ENCODE results near the gene FN1. TPM values are rescaled to one million over a fixed set of nuclear protein-coding genes. Genes with fewer than 3 reads are reported as not detected.

The FN1 gene
- total RNA-seq, 6 donors from 2014 or later: 310 to 1,686 (median 1,133) TPM

GRCh38 chr2:215380699-215381098 lies 55.2 kb downstream of the FN1 start:
- no peak for DNase-seq
- WGBS, 2 donors: 91 to 92% methylated on average over 7 of the region's 7 CpGs
- H3K27me3 ChIP-seq: no peaks in the 10 kb centered on the region
- TF ChIP-seq EP300 (IDR thresholded peaks at IDR 0.05) (no peak), POLR2A (IDR thresholded peaks at IDR 0.05) (no peak), POLR2AphosphoS5 (IDR thresholded peaks at IDR 0.05) (no peak), CTCF (IDR thresholded peaks at IDR 0.05) (no peak)
- H3K9me3 ChIP-seq: no peaks in the 10 kb centered on the region
- no peak for ATAC-seq (ENCODE audit: low FRiP score in 2 of 2)
- no peak overlapping the region for H3K4me3 ChIP-seq
- no peaks in the 10 kb centered on the region for H3K4me1 ChIP-seq
- no peak overlapping the region for H3K27ac ChIP-seq
- peaks cover 8 to 70% (median 24%) of the 10 kb centered on the region in 4 donors for H3K36me3 ChIP-seq

GRCh38 chr2:215379948-215380347 lies 55.9 kb downstream of the FN1 start:
- no peak for TF ChIP-seq CTCF (IDR thresholded peaks at IDR 0.05)
- TF ChIP-seq POLR2AphosphoS5 (IDR thresholded peaks at IDR 0.05): no peak
- TF ChIP-seq EP300 (IDR thresholded peaks at IDR 0.05): no peak
- no peak for TF ChIP-seq POLR2A (IDR thresholded peaks at IDR 0.05)
- ATAC-seq (ENCODE audit: low FRiP score in 2 of 2) (no peak), DNase-seq (no peak)
- no peak overlapping the region for H3K4me3 ChIP-seq
- H3K27me3 ChIP-seq: no peaks in the 10 kb centered on the region
- no peaks in the 10 kb centered on the region for H3K9me3 ChIP-seq
- H3K27ac ChIP-seq: no peak overlapping the region
- no peaks in the 10 kb centered on the region for H3K4me1 ChIP-seq
- 94% methylated on average over 6 of the region's 6 CpGs for WGBS, 2 donors
- peaks cover 12 to 74% (median 28%) of the 10 kb centered on the region in 4 donors for H3K36me3 ChIP-seq

GRCh38 chr2:215379039-215379438 lies 56.8 kb downstream of the FN1 start:
- TF ChIP-seq CTCF (IDR thresholded peaks at IDR 0.05) (no peak), POLR2A (IDR thresholded peaks at IDR 0.05) (no peak), POLR2AphosphoS5 (IDR thresholded peaks at IDR 0.05) (no peak), EP300 (IDR thresholded peaks at IDR 0.05) (no peak)
- 92 to 93% methylated on average over 7 of the region's 7 CpGs for WGBS, 2 donors
- peaks cover 18 to 75% (median 35%) of the 10 kb centered on the region in 4 donors for H3K36me3 ChIP-seq

GRCh38 chr2:215378045-215378444 lies 57.8 kb downstream of the FN1 start:
- H3K4me1 ChIP-seq: no peaks in the 10 kb centered on the region
- no peaks in the 10 kb centered on the region for H3K27me3 ChIP-seq
- ATAC-seq (ENCODE audit: low FRiP score in 2 of 2): no peak
- no peaks in the 10 kb centered on the region for H3K9me3 ChIP-seq
- no peak overlapping the region for H3K4me3 ChIP-seq
- TF ChIP-seq EP300 (IDR thresholded peaks at IDR 0.05) (no peak), CTCF (IDR thresholded peaks at IDR 0.05) (no peak), POLR2A (IDR thresholded peaks at IDR 0.05) (no peak)
- no peak for DNase-seq
- 90 to 95% methylated on average over 3 of the region's 3 CpGs for WGBS, 2 donors
- H3K27ac ChIP-seq: no peak overlapping the region
- peaks cover 18 to 69% (median 33%) of the 10 kb centered on the region in 4 donors for H3K36me3 ChIP-seq

More at GRCh38 chr2:215379039-215379438, 56.8 kb downstream of the FN1 start:
- DNase-seq (no peak), ATAC-seq (ENCODE audit: low FRiP score in 2 of 2) (no peak)
- no peak overlapping the region for H3K4me3 ChIP-seq
- H3K27me3 ChIP-seq: no peaks in the 10 kb centered on the region
- H3K27ac ChIP-seq: no peak overlapping the region
- no peaks in the 10 kb centered on the region for H3K9me3 ChIP-seq
- H3K4me1 ChIP-seq: no peaks in the 10 kb centered on the region

- Histone ChIP-seq H3K36me3 (peaks cover 23 to 69% (median 33%) of the 10 kb centered on the region in 4 donors), H3K9me3 (no peaks in the 10 kb centered on the region), H3K27ac (no peak overlapping the region), H3K4me3 (no peak overlapping the region), H3K27me3 (no peaks in the 10 kb centered on the region), H3K4me1 (no peaks in the 10 kb centered on the region)
- 95 to 97% methylated on average over 2 of the region's 2 CpGs for WGBS, 2 donors
- ATAC-seq (ENCODE audit: low FRiP score in 2 of 2) (no peak), DNase-seq (no peak)
- no peak for TF ChIP-seq EP300 (IDR thresholded peaks at IDR 0.05)
- TF ChIP-seq POLR2AphosphoS5 (IDR thresholded peaks at IDR 0.05): no peak
- no peak for TF ChIP-seq CTCF (IDR thresholded peaks at IDR 0.05)
- no peak for TF ChIP-seq POLR2A (IDR thresholded peaks at IDR 0.05)
Observed at GRCh38 chr2:215377283-215377682, 58.6 kb downstream of the FN1 start.
